Neural crest cell (in vitro differentiated cells): ENCODE results near the gene CPAMD8. TPM values are rescaled to one million over a fixed set of nuclear protein-coding genes. Genes with fewer than 3 reads are reported as not detected.

Experiments
- DNase-seq: peaks from one replicate; pipeline ENCODE4 v3.0.0; 2021; ENCODE audit warnings: low read depth, mixed read lengths, low spot score
- H3K27ac Mint-ChIP-seq: one replicate; pipeline ENCODE4 v1.8.0; 2021; ENCODE audit warnings: mild to moderate bottlenecking, mixed read lengths; ENCODE audit not compliant: unreplicated experiment
- H3K27me3 Mint-ChIP-seq: 2 replicates; pipeline ENCODE4 v1.8.0; 2021; ENCODE audit warnings: low read depth, mild to moderate bottlenecking, mixed read lengths
- H3K36me3 Mint-ChIP-seq: 2 replicates; pipeline ENCODE4 v1.8.0; 2021; ENCODE audit warnings: low read depth, mild to moderate bottlenecking, mixed read lengths
- H3K4me1 Mint-ChIP-seq: 2 replicates; pipeline ENCODE4 v1.8.0; 2021; ENCODE audit warnings: mixed read lengths
- H3K4me3 Mint-ChIP-seq: one replicate; pipeline ENCODE4 v1.8.0; 2021; ENCODE audit warnings: mild to moderate bottlenecking, mixed read lengths
- H3K9me3 Mint-ChIP-seq: 2 replicates; pipeline ENCODE4 v1.8.0; 2021; ENCODE audit warnings: mixed read lengths
- total RNA-seq: library from RNA; stranded (reverse); gene quantifications from 2 replicates; pipeline ENCODE4 v1.2.1, GENCODE V29; 2021
- TF ChIP-seq, protein P1 (sequence below): fragments of 200-600 bp; sonication (generic); conservative IDR thresholded peaks from 2 replicates; pipeline ENCODE4 v1.5.0; 2021; ENCODE audit warnings: antibody characterized with exemption, mild to moderate bottlenecking

CPAMD8 gene
- total RNA-seq, 1 donor from 2014 or later, result 14.5 TPM

DNA sequence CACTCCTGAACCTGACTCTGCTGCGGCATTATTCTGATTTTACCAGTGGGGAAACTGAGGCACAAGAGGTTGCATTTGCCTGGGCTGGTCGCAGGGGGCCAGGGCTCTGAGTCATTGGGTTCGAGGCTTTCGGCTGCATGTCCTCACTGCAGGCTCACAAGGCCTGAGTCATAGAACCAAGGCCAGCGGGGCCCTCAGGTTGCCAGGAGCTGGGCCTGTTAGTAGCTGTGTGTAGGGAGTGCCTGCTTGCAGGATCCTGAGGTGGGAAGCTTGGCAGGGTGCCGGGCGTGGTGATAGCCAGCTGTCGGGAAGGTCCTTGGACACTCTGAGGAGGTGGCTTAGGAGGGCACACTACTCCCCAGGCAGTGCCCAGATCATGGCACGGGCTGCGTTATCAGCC is 159.4 kb downstream of the CPAMD8 start:
- H3K4me1 Mint-ChIP-seq, result no peaks in the 10 kb centered on the region
- H3K4me3 Mint-ChIP-seq, result no peak overlapping the region
- TF ChIP-seq, protein P1, sequence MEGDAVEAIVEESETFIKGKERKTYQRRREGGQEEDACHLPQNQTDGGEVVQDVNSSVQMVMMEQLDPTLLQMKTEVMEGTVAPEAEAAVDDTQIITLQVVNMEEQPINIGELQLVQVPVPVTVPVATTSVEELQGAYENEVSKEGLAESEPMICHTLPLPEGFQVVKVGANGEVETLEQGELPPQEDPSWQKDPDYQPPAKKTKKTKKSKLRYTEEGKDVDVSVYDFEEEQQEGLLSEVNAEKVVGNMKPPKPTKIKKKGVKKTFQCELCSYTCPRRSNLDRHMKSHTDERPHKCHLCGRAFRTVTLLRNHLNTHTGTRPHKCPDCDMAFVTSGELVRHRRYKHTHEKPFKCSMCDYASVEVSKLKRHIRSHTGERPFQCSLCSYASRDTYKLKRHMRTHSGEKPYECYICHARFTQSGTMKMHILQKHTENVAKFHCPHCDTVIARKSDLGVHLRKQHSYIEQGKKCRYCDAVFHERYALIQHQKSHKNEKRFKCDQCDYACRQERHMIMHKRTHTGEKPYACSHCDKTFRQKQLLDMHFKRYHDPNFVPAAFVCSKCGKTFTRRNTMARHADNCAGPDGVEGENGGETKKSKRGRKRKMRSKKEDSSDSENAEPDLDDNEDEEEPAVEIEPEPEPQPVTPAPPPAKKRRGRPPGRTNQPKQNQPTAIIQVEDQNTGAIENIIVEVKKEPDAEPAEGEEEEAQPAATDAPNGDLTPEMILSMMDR, result no peak
- H3K27ac Mint-ChIP-seq, result no peak overlapping the region
- no peaks in the 10 kb centered on the region for H3K27me3 Mint-ChIP-seq
- peaks cover 7% of the 10 kb centered on the region for H3K36me3 Mint-ChIP-seq
- DNase-seq, result no peak
- H3K9me3 Mint-ChIP-seq, result no peaks in the 10 kb centered on the region

DNA sequence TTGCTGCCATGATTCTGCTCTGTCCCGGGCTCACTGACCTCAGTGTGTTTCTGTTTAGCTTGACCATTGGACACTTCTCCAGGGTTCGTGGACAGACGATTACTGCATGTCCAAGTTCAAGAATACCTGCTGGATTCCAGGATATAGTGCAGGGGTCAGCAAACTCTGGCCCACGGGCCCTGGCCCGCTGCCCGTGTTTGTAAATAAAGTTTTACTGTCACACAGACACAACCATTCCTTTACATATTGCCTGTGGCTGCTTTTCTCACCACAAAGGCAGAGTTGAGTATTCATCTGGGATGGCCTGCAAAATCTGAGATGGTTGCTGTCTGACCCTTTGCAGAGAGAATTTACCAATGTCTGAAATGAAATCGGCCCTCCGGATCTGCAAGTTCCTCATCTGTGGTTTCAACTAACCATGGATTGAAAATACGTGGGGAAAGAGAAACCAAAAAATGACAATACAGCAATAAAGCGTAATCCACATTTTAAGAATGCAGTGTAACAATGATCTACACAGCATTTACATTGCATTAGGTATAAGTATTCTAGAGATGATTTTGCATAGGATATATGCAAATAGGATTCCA is 163.7 kb downstream of the CPAMD8 start:
- peaks cover 3% of the 10 kb centered on the region for H3K36me3 Mint-ChIP-seq
- TF ChIP-seq, protein P1, result no peak

DNA sequence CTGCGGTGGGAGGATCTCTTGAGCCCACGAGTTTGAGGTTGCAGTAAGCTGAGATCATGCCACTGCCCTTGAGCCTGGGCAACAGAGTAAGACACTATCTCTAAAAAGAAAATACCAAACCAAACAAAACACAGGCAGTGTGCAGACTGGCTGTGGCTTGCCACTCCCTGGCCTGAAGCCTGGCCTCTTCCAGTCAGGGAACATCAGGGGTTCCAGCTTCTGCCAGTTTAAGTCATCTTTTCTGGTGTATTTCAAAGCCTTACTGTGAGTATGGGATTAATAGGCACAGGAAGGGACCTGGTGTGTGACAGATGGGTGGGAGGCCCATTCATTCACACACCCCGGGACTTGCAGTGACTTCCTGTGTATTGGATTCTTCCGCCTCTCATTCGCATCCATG is 164.8 kb downstream of the CPAMD8 start:
- no peak overlapping the region for H3K4me3 Mint-ChIP-seq
- no peaks in the 10 kb centered on the region for H3K27me3 Mint-ChIP-seq
- TF ChIP-seq, protein P1, result no peak
- peaks cover 6% of the 10 kb centered on the region for H3K4me1 Mint-ChIP-seq
- H3K36me3 Mint-ChIP-seq, result peaks cover 6% of the 10 kb centered on the region
- no peaks in the 10 kb centered on the region for H3K9me3 Mint-ChIP-seq
- no peak for DNase-seq
- H3K27ac Mint-ChIP-seq, result no peak overlapping the region

More for the DNA sequence above, 163.7 kb downstream of the CPAMD8 start:
- Mint-ChIP-seq H3K4me3 (no peak overlapping the region), H3K27me3 (no peaks in the 10 kb centered on the region), H3K27ac (no peak overlapping the region), H3K9me3 (no peaks in the 10 kb centered on the region), H3K4me1 (peaks cover 6% of the 10 kb centered on the region)
- DNase-seq, result no peak

DNA sequence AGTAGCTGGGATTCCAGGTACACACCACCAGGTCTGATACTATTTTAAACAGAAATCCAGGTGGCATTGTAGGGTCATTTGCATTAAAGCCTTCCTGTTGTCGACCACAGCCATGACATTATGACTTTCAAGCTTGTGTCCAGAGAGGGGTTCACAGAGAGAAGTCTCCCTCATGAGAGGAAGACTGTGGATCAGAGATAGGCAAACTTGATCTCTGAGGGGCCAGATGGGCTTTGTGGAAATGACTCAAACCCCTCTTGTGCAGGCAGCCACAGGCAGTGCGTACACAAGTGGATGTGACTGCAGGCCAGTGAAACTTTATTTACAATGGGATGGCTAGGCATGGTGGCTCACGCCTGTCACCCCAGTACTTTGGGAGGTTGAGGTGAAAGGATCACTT is 165.6 kb downstream of the CPAMD8 start:
- no peak overlapping the region for H3K4me3 Mint-ChIP-seq
- no peaks in the 10 kb centered on the region for H3K9me3 Mint-ChIP-seq
- peaks cover 6% of the 10 kb centered on the region for H3K4me1 Mint-ChIP-seq
- peak overlapping the region; percentile 54 for H3K27ac Mint-ChIP-seq
- TF ChIP-seq, protein P1, result no peak
- H3K27me3 Mint-ChIP-seq, result no peaks in the 10 kb centered on the region
- peaks cover 9% of the 10 kb centered on the region for H3K36me3 Mint-ChIP-seq
- DNase-seq, result no peak

DNA sequence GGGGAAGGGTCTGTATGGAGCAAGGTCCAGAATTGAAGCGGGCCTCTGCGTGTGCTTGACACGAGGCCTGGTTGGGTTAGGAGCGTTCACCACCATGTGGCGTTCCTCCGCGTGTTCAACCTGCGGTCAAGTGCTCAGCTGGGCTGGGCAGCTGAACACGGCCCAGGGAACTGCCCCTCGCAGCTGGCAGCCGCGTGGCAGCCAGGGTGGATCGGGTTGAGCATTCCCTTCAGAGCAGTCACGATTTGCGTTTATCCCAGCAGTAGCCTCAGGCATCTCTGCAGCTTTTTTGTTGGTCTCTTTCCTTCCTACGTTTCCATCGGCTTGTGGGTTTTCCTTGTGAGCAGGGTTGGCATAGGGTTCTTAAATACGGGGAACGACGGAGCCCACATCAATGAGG is 166.5 kb downstream of the CPAMD8 start:
- no peak overlapping the region for H3K4me3 Mint-ChIP-seq
- TF ChIP-seq, protein P1, result no peak
- no peaks in the 10 kb centered on the region for H3K9me3 Mint-ChIP-seq
- peaks cover 9% of the 10 kb centered on the region for H3K36me3 Mint-ChIP-seq
- peaks cover 6% of the 10 kb centered on the region for H3K4me1 Mint-ChIP-seq
- DNase-seq, result no peak
- no peak overlapping the region for H3K27ac Mint-ChIP-seq
- H3K27me3 Mint-ChIP-seq, result no peaks in the 10 kb centered on the region
